G401.6 (cell line): ENCODE results near the gene WDR77.

Experiments
- FAIRE-seq: peaks from 2 replicates; lab custom pipeline; 2012; peaks lifted over from hg19 to GRCh38; lab: Jason Lieb, UNC

Gene WDR77

GRCh38 chr1:111468717-111469100 lies 19.7 kb upstream of the WDR77 start:
- no peak for FAIRE-seq

GRCh38 chr1:111467865-111468716 lies 19.0 kb upstream of the WDR77 start:
- no peak for FAIRE-seq

GRCh38 chr1:111466480-111466879 lies 17.4 kb upstream of the WDR77 start:
- FAIRE-seq = no peak

- no peak for FAIRE-seq
These were observed 16.7 kb upstream of the WDR77 start for GRCh38 chr1:111465754-111466153.

- no peak for FAIRE-seq
These were observed 14.1 kb upstream of the WDR77 start for GRCh38 chr1:111463029-111463683.

- FAIRE-seq = peak; percentile 81
These were observed 13.4 kb upstream of the WDR77 start for GRCh38 chr1:111462370-111463028.

- no peak for FAIRE-seq
These were observed 12.7 kb upstream of the WDR77 start for GRCh38 chr1:111461765-111462164.

GRCh38 chr1:111455642-111456031 lies 6.6 kb upstream of the WDR77 start:
- FAIRE-seq = no peak

GRCh38 chr1:111454859-111455641 lies 6.0 kb upstream of the WDR77 start:
- no peak for FAIRE-seq

GRCh38 chr1:111453706-111454105 lies 4.7 kb upstream of the WDR77 start:
- no peak for FAIRE-seq

GRCh38 chr1:111452581-111452980 lies 3.5 kb upstream of the WDR77 start:
- FAIRE-seq = no peak

GRCh38 chr1:111450185-111450584 lies 1.1 kb upstream of the WDR77 start:
- no peak for FAIRE-seq

- no peak for FAIRE-seq
These were observed 604 bp upstream of the WDR77 start for GRCh38 chr1:111449703-111450017.

GRCh38 chr1:111448482-111448917 lies 556 bp downstream of the WDR77 start:
- no peak for FAIRE-seq

GRCh38 chr1:111446967-111447892 lies 1.8 kb downstream of the WDR77 start:
- no peak for FAIRE-seq

- no peak for FAIRE-seq
These were observed 2.5 kb downstream of the WDR77 start for GRCh38 chr1:111446546-111446945.

GRCh38 chr1:111444031-111444430 lies 5.0 kb downstream of the WDR77 start:
- no peak for FAIRE-seq

GRCh38 chr1:111442457-111442856 lies 6.6 kb downstream of the WDR77 start:
- no peak for FAIRE-seq

- FAIRE-seq = no peak
These were observed 7.4 kb downstream of the WDR77 start for GRCh38 chr1:111441573-111442192.

- FAIRE-seq = no peak
These were observed 9.3 kb downstream of the WDR77 start for GRCh38 chr1:111439461-111440351.
